ENCODE measurements around the gene KIF26B.

DNA sequence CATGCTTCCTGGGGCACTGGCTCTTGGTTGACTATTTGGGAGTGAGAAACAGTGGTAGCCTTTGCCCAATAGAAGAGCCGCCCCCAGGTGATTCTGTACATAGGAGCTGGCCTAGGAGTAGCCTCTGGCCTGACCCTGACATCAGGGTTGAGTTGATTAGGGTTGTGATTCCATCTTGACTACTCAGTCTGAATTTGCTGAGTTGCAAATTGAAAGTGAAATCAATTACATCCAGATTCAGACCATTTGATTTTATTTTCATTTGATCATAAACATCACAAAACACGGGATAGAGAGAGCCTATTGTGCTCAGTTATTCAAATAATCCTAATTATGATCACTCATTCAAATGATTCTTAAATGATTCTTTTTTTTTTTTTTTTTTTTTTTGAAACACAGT is 253.2 kb downstream of the KIF26B start:
- TF ChIP-seq POLR2AphosphoS5 (IDR thresholded peaks at IDR 0.05; ENCODE audit: low read depth, low read length) (no peak), POU2F2 (IDR thresholded peaks at IDR 0.05; ENCODE audit: low read depth, low read length) (no peak), POLR2A (IDR thresholded peaks at IDR 0.05; ENCODE audit: low read depth, low read length) (no peak), TAF1 (IDR thresholded peaks at IDR 0.05; ENCODE audit: low read depth, low read length) (no peak), SPI1 (IDR thresholded peaks at IDR 0.05; ENCODE audit: low read depth, low read length) (no peak), PAX5 (IDR thresholded peaks at IDR 0.05; ENCODE audit: insufficient read depth, low read length, severe bottlenecking) (no peak)
